ENCODE data around the gene RECQL5.
"Not testable (repeated sequence)": the region's sequence is repeated elsewhere in the genome, so short reads cannot be mapped to it uniquely, and the experiment has no call there.

Gene RECQL5

GRCh38 chr17:75645889-75646637 lies 20.9 kb downstream of the RECQL5 start:
- Mint-ChIP-seq H3K9me3 (no peaks in the 10 kb centered on the region), H3K4me3 (peak overlapping the region in 1 of 2 donors; percentile 44), H3K27me3 (no peaks in the 10 kb centered on the region), H3K4me1 (peaks cover 13% of the 10 kb centered on the region), H3K27ac (peak overlapping the region; percentile 65 to 71)
- DNase-seq = no peak
- ATAC-seq = peak; percentile 76

GRCh38 chr17:75645501-75645888 lies 21.5 kb downstream of the RECQL5 start:
- Mint-ChIP-seq H3K4me3 (no peak overlapping the region), H3K27me3 (no peaks in the 10 kb centered on the region), H3K27ac (no peak overlapping the region), H3K4me1 (peaks cover 13% of the 10 kb centered on the region), H3K9me3 (no peaks in the 10 kb centered on the region)
- ATAC-seq = no peak
- DNase-seq = no peak

GRCh38 chr17:75643643-75644017 lies 23.3 kb downstream of the RECQL5 start:
- H3K27ac Mint-ChIP-seq = no peak overlapping the region
- ATAC-seq = no peak
- no peak overlapping the region for H3K4me3 Mint-ChIP-seq
- no peaks in the 10 kb centered on the region for H3K9me3 Mint-ChIP-seq
- no peaks in the 10 kb centered on the region for H3K27me3 Mint-ChIP-seq
- H3K4me1 Mint-ChIP-seq = peaks cover 13% of the 10 kb centered on the region
- no peak for DNase-seq

- DNase-seq = no peak
- Mint-ChIP-seq H3K27ac (peak overlapping the region in 1 of 2 donors; percentile 54), H3K9me3 (no peaks in the 10 kb centered on the region), H3K4me3 (no peak overlapping the region), H3K4me1 (peaks cover 13% of the 10 kb centered on the region), H3K27me3 (no peaks in the 10 kb centered on the region)
- no peak for ATAC-seq
Observed at GRCh38 chr17:75642784-75643642, 23.9 kb downstream of the RECQL5 start.

GRCh38 chr17:75642182-75642783 lies 24.7 kb downstream of the RECQL5 start:
- H3K4me1 Mint-ChIP-seq = peaks cover 13% of the 10 kb centered on the region
- H3K27me3 Mint-ChIP-seq = no peaks in the 10 kb centered on the region

GRCh38 chr17:75641343-75641742 lies 25.6 kb downstream of the RECQL5 start:
- DNase-seq (no peak), ATAC-seq (no peak)
- no peak overlapping the region for H3K4me3 Mint-ChIP-seq
- H3K9me3 Mint-ChIP-seq = no peaks in the 10 kb centered on the region
- peaks cover 8% of the 10 kb centered on the region for H3K4me1 Mint-ChIP-seq
- no peaks in the 10 kb centered on the region for H3K27me3 Mint-ChIP-seq
- no peak overlapping the region for H3K27ac Mint-ChIP-seq

More at GRCh38 chr17:75642182-75642783, 24.7 kb downstream of the RECQL5 start:
- no peak overlapping the region for H3K27ac Mint-ChIP-seq
- DNase-seq (no peak), ATAC-seq (no peak)
- H3K9me3 Mint-ChIP-seq = no peaks in the 10 kb centered on the region
- no peak overlapping the region for H3K4me3 Mint-ChIP-seq

- no peak for ATAC-seq
- no peaks in the 10 kb centered on the region for H3K27me3 Mint-ChIP-seq
- no peaks in the 10 kb centered on the region for H3K9me3 Mint-ChIP-seq
- no peak for DNase-seq
- no peak overlapping the region for H3K4me3 Mint-ChIP-seq
- no peak overlapping the region for H3K27ac Mint-ChIP-seq
- H3K4me1 Mint-ChIP-seq = peaks cover under 1% of the 10 kb centered on the region
Observed at GRCh38 chr17:75640556-75641119, 26.3 kb downstream of the RECQL5 start.

- H3K27ac Mint-ChIP-seq = no peak overlapping the region
- H3K4me1 Mint-ChIP-seq = no peaks in the 10 kb centered on the region
- DNase-seq (no peak), ATAC-seq (no peak)
- H3K4me3 Mint-ChIP-seq = no peak overlapping the region
- no peaks in the 10 kb centered on the region for H3K9me3 Mint-ChIP-seq
- H3K27me3 Mint-ChIP-seq = no peaks in the 10 kb centered on the region
Observed at GRCh38 chr17:75639771-75640555, 27.0 kb downstream of the RECQL5 start.

- Mint-ChIP-seq H3K27me3 (no peaks in the 10 kb centered on the region), H3K9me3 (no peaks in the 10 kb centered on the region), H3K4me3 (no peak overlapping the region), H3K4me1 (no peaks in the 10 kb centered on the region), H3K27ac (no peak overlapping the region)
- ATAC-seq (no peak), DNase-seq (no peak)
Observed at GRCh38 chr17:75639327-75639726, 27.6 kb downstream of the RECQL5 start.

GRCh38 chr17:75638893-75639292 lies 28.1 kb downstream of the RECQL5 start:
- H3K4me1 Mint-ChIP-seq = peaks cover 4% of the 10 kb centered on the region
- ATAC-seq = no peak
- DNase-seq = no peak
- no peak overlapping the region for H3K27ac Mint-ChIP-seq
- no peaks in the 10 kb centered on the region for H3K9me3 Mint-ChIP-seq
- no peaks in the 10 kb centered on the region for H3K27me3 Mint-ChIP-seq
- H3K4me3 Mint-ChIP-seq = no peak overlapping the region

- not testable (repeated sequence) for H3K4me3 Mint-ChIP-seq, DNase-seq, H3K27me3 Mint-ChIP-seq, H3K27ac Mint-ChIP-seq, H3K9me3 Mint-ChIP-seq, ATAC-seq
- peaks cover 12% of the 10 kb centered on the region for H3K4me1 Mint-ChIP-seq
Observed at GRCh38 chr17:75638039-75638438, 28.9 kb downstream of the RECQL5 start.

GRCh38 chr17:75637551-75637950 lies 29.4 kb downstream of the RECQL5 start:
- Mint-ChIP-seq H3K27ac (no peak overlapping the region), H3K4me3 (no peak overlapping the region), H3K9me3 (no peaks in the 10 kb centered on the region), H3K4me1 (peaks cover 13% of the 10 kb centered on the region), H3K27me3 (no peaks in the 10 kb centered on the region)
- DNase-seq (no peak), ATAC-seq (no peak)

GRCh38 chr17:75637143-75637538 lies 29.8 kb downstream of the RECQL5 start:
- Mint-ChIP-seq H3K4me3 (no peak overlapping the region), H3K27me3 (no peaks in the 10 kb centered on the region), H3K27ac (no peak overlapping the region), H3K9me3 (no peaks in the 10 kb centered on the region), H3K4me1 (peaks cover 13% of the 10 kb centered on the region)
- ATAC-seq = no peak
- DNase-seq = no peak

GRCh38 chr17:75636381-75637142 lies 30.4 kb downstream of the RECQL5 start:
- Mint-ChIP-seq H3K27me3 (no peaks in the 10 kb centered on the region), H3K9me3 (no peaks in the 10 kb centered on the region), H3K27ac (no peak overlapping the region), H3K4me1 (peaks cover 13% of the 10 kb centered on the region), H3K4me3 (no peak overlapping the region)
- DNase-seq (no peak), ATAC-seq (no peak)

All from stimulated activated naive CD8-positive, alpha-beta T cell treated with anti-CD3 and anti-CD28 coated beads, Interleukin-15, amount 100 ng/mL, for 72 hours (primary cell).